Left ventricle myocardium superior (tissue), 1 donor: ENCODE results near the gene SCNN1A. TPM values are rescaled to one million over a fixed set of nuclear protein-coding genes. Genes with fewer than 3 reads are reported as not detected.

ENCODE experiments used
- ATAC-seq: fragments of 200-7000 bp; cut with Tn5 transposase; one replicate; pipeline ENCODE4 v1.9.1; 2020; ENCODE audit warnings: mild to moderate bottlenecking, moderate library complexity
- DNase-seq: peaks from one replicate; pipeline ENCODE4 v3.0.0-alpha.2; 2020
- intact Hi-C: fragments of 100-400 bp; cut with micrococcal nuclease; formaldehyde crosslinking; loops from one replicate; pipeline ENCODE4 v1.11.0; 2022
- total RNA-seq: library from RNA; stranded (reverse); fragmentation: NEBNext Ultra II Directional; extraction: Animal tissue kit (Norgen Biotek cat#: 25700); gene quantifications from one replicate; pipeline ENCODE4 v1.2.1, GENCODE V29; 2021
- donor health status: DM: no; HTN: yes; CAD: no; lungs with severe emphysema.

Gene SCNN1A
- total RNA-seq, 1 donor from 2014 or later, result 1.7 TPM

DNA sequence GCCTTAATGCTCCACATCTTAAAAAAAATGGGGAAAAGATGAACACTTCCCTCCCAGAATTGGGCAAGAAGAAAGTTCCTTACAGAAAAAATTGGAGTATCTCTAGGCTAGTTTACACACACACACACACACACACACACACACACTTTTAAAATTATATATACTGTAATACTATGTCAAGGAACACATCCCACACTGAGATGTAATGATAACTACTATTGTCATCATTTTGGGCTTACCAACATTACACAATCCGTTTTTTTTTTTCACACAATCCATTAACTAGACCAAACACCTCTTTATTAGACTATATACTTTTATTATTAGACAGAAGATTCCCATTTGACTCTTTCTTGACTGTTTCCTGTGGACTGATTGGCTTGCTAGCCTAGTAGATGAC, 11.1 kb upstream of the SCNN1A start:
- ATAC-seq (no peak), DNase-seq (no peak)
- intact Hi-C loops, result no loop called here

DNA sequence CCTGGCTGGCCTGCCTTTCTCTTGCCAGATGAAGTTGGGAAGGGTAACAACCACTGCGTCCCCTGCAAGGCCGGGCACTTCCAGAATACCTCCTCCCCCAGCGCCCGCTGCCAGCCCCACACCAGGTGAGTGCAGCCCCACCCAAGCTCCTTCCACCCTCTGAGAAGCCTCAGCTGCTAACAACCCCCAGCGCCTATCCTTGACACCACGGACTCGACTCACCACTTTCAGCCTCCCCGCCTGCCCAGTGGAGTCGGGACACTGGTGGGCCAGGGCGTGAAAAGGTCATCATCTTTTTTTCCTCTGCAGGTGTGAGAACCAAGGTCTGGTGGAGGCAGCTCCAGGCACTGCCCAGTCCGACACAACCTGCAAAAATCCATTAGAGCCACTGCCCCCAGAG, 10.7 kb upstream of the SCNN1A start:
- ATAC-seq (no peak), DNase-seq (no peak)
- intact Hi-C loops, result no loop called here

DNA sequence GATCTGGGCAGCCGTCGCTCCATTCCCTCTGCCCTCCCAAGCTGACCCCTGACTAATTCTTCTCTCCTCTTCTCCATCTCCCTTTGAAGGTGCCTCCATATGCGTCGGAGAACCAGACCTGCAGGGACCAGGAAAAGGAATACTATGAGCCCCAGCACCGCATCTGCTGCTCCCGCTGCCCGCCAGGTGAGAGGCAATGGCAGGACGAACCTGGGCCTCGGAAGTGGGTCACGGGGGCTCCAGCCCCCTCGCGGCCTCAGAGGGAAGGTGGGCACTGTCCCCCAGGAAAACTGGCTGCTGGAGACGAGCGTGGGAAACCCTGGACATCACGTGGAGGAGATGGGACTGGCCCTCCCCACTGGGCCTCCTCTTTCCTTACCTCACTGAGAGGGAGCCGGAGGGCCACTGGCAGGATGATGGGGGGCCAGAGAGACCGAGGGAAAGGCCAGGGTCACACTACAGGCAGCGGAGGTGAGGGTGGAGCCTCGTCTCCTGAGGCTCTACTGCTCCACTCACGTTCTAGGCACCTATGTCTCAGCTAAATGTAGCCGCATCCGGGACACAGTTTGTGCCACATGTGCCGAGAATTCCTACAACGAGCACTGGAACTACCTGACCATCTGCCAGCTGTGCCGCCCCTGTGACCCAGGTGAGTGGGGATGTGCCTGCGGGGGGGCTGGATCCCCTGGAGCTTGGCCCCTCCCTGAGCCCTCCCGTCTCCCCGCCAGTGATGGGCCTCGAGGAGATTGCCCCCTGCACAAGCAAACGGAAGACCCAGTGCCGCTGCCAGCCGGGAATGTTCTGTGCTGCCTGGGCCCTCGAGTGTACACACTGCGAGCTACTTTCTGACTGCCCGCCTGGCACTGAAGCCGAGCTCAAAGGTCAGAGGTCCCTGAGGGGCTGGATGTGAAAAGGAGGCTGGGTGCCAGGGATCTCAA, 9.4 kb upstream of the SCNN1A start:
- peak; percentile 41 for DNase-seq
- peak; percentile 4 for ATAC-seq
- intact Hi-C loops, result no loop called here

DNA sequence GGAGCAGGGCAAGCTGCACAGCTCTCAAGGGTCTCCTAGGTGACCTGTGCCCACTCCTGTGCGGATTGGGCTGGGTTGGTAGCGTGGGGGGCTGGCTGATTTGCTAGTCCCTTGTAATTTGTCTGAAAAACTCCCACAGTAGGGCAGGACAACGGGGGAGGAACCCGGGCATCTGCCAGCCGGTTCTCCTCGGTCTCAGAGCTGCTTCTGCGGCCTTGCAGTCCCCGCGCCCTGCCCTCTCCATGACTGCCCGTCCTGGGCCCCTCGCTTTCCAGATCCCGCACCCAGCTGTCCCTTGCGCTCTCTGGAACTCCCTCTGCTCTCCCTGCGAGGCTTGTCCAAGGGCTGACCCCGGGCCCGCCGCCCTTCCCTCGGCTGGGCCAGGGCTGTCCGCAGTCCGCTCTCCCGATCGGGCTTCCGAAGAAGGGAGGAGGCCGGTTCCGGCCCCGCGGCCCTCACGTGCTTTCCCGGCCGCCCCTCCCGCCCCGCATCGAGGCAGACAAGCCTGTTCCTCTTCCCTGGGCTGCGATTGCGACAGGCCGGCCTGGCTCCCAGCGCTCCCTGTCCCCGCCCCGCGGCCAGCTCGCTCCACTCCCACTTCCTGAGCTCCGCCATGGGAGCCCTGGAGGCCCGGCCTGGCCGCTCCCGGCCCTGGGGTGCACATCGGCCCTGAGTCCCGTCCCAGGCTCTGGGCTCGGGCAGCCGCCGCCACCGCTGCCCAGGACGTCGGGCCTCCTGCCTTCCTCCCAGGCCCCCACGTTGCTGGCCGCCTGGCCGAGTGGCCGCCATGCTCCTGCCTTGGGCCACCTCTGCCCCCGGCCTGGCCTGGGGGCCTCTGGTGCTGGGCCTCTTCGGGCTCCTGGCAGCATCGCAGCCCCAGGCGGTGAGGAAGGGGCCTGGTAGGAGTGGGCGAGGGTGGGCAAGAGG, 8.5 kb upstream of the SCNN1A start, which contains the start of gene LTBR:
Gene LTBR, plus strand, starts transcription at position 591 of the 927 bp plus-strand sequence. Its CDS starts 197 bp downstream, at position 788.
- DNase-seq (peak; percentile 98), ATAC-seq (peak; percentile 97)
- intact Hi-C loops, result no loop called here

DNA sequence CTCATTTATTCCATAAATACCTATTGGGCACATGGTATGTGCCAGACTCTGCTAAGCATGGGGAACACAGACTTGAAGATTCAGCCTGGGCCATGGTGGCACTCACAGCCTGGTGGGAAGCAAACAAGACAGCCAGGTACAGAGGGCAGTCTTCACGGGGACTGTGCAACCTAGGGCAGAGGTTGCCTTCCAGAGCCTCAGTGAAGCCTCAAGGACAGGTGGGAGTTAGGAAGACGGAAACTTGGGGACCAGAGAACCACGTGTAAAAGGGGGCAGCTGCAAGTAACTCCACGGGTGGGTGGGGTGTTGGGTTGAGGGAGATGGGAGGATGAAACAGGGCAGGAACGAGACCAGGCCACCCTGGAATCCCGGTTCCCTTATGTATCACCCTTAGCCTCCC, 7.6 kb upstream of the SCNN1A start:
- DNase-seq, result no peak
- ATAC-seq, result no peak
- intact Hi-C loops, result no loop called here

DNA sequence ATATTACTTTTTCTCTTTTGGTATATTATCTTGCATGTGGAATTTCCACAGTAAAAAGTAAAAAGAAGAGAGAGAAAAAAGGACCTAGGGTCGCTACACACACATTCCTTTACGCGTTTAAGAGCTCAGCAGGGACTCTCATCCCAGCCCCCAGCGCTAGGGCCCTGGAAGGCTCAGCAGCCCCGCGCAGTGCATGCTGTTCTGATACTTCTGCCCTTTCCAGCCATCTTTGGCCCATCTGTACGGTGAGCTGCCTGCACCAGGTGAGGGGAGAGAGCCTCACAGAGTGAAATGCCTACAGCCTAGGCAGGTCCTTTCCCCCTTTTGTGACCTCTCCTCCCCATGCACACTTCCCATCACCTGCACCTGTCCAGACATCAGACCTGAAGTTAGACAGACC, 7.0 kb upstream of the SCNN1A start:
- ATAC-seq (no peak), DNase-seq (no peak)
- intact Hi-C loops, result no loop called here

DNA sequence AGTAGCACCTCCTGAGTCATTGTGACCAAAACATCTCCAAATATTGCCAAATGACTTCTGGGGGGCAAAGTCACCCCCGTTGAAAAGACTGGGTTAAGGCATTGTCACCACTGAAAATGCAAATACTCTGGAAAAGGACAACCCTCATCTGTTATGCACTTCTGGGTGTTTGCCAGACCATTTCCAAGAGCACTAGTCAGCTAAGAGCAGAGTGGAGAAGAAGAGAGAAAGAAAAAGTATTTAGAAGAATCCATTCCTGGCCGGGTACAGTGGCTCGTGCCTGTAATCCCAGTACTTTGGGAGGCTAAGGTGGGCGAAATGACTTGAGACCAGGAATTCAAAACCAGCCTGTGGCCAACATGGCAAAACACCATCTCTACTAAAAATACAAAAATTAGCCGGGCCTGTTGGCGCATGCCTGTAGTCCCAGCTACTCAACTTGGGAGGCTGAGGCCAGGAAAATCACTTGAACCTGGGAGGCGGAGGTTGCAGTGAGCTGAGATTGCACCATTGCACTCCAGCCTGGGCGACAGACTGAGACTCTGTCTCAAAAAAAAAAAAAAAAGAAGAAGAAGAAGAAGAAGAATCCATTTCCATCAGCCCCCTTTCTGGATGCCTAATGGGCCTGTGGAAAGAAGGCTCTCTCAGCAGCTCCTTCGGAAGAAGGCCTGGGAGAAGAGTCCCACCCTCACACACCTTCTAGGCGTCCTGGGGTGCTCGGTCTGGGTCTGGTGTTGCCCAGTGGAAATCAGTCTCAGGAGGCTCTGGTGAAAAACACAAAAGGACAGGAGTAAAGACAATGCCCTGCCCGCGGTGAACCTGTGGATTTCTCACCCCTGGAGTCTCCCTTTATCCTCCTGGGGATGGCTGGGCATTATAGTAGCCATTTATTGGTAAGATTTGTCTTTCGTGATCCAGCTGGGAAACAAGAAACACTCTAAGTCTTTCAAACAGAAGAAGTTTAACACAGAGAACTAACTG, 5.1 kb upstream of the SCNN1A start:
- DNase-seq (no peak), ATAC-seq (no peak)
- intact Hi-C loops, result no loop called here

DNA sequence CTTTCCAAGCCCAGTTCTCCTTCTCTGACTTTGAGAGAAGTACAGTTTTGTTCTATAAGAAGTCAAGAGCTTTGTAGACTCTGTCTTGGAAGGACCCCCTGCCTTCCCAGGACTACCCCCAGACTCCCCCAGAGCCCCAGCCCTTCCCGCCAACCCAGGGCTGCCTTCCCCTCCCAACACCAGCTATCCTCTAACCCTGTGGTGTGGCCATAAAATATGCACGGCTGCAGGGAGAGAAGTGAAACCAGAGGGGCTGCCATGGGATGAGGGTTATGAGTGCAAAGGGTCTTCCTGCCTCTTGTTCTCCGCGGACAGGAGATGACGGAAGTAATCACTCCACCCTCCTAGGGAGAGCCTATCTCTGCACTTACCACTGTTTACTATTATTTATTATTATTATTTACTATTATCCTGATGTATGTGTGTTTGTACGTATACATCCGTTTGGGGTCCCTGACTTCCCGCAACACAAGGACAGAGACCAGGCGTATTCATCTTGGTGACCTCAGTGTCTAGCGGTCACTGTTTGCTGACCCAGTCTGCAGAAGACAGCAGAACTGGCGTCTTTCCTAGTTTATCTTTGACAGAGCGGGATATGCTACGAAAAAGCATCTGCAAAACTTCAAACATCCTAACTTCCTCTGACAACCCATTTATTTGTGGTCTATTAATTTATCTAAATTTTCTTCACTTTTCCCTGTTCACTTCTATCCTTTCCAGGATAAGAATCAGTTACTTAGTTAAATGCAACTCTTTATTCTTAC, 3.5 kb upstream of the SCNN1A start:
- DNase-seq, result no peak
- intact Hi-C loops, result no loop called here
- ATAC-seq, result no peak

DNA sequence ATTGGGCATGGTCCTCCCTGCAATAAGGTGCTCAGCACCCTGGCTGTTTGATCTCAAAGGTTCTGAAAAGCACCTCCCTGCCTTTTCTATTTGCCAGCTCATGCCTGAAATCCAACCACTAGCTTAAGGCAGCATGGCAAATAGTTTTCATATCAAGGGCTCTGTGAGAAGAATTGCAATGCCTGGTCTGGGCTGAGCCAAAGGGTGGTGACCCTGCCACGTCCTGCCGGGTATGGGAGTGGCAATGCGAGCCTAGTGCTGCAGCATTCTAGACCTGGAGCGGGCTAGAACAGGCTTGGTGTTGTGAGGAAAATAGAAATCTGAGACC, 2.3 kb upstream of the SCNN1A start:
- ATAC-seq, result peak; percentile 60
- intact Hi-C loops, result no loop called here
- no peak for DNase-seq

DNA sequence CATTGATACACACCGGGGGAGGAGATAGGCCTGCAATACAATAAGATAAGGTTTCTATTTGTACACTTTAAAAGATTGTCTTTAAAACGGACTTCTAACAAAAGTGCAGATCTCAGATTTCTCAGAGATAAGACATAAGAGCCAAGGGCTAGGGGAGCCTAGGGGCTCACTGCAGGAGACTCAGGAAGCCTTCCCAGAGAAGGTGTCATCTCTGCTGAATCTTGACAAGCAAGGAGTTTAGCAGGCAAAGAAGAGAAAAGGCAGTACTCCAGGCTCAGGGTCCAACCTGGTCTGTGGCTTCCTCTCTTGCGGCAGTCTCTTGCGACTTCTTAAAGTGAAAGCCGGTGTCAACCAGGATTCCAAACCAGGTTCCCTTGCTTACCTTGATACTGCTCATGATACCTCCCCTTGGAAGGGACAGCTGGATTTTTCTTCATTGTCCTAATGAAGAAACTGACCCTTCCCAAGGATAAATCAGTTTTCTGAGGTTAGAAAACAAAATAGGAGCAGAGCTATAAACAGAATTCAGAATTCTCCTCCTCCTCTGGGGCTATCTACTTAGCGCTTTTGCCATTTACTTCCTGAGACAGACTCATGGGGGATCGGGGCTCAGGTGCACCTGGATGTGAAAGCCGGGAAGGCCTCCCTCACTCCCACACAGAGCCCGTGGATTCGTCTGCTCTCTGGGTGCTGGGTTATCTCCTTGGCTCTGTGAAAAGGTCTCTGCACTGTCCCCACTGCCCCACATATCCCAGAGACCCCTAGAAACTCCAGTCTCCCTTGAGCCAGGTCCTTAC, 1.7 kb upstream of the SCNN1A start:
- ATAC-seq (no peak), DNase-seq (no peak)
- intact Hi-C loops, result no loop called here

DNA sequence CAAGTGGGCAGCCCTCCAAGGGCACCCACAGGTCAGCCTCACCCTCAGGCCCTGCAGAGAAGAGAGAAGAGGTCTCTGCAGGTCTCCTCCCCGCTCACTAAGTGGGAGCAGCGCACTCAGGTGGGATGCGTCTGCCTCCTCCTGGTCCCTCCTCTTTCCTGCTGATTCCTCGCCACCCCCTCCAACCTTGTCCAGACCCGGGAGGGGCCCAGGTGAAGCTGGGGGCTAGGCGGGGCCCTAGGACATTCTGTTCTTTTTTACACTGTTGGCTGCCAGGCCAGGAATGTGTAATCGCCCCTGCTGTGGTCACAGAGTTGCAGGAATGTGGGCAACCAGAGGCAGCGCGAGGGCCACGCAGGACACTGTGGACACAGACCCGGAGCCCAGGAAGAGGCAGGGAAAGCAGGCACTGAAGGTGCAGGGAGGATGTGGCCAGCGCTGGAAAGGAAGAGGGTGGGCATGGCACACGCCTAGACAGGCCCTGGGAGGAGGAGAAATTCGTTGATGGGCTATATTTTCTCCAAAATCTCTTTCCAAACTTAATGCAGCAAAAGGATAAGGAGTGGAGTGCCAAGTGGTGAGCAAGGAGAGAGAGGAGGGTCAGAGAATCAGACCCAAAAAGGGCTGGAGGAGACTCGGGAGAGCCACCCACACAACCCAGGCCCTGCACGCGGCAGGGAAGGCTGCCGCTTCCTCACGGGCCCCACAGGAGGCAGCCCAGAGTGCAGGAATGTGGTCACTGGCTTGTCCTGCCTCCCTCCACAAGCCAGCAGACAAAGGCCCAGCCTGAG, 911 bp upstream of the SCNN1A start:
- intact Hi-C loops, result no loop called here
- ATAC-seq (peak; percentile 74), DNase-seq (peak; percentile 56)

DNA sequence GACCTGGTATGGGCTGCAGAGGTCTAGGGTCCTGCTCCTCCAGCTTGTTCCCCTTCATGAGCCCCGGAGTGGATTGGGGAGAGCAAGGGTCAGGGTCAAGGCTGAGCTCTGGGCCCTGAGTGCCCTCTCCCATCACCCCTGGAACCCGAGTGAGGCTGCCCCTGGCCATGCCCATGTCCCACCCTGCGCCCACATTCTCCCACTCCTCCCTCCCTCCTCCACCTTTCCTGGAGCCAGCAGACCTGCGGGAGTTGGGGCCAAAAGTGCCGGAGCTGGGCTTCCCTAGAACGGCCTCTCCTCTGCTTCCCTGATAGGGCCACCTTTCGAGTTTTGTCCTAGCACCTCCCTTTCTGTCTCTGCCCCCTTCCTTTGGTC, 590 bp downstream of the SCNN1A start:
- ATAC-seq (no peak), DNase-seq (no peak)
- intact Hi-C loops, result no loop called here

DNA sequence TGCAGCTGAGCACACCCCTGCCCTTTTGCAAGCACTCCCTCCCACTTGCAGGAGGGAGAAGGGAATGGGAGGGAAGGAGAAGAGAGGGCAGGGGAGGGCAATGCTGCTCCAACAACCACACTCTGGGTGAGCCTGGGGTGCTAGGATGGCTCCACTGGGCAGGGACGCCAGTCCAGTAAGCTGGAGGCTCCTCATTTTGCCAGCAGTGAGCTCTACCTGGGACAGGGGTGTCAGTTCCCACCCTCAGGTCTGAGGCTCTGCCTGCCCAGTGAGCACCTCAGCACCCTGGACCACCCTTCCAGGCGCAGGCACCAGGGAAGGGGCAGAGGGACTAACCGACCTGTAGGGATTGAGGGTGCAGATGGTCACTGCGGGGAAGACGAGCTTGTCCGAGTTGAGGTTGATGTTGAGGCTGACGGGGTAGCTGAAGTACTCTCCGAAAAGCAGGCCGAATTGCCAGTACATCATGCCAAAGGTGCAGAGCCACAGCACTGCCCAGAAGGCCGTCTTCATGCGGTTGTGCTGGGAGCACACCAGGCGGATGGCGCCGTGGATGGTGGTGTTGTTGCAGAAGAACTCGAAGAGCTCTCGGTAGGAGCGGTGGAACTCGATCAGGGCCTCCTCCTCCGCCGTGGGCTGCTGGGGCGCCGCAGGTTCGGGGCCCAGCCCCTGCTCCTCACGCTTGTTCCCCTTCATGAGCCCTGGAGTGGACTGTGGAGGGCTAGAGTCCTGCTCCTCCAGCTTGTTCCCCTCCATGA, 1.2 kb downstream of the SCNN1A start:
- intact Hi-C loops, result no loop called here
- ATAC-seq (no peak), DNase-seq (no peak)

DNA sequence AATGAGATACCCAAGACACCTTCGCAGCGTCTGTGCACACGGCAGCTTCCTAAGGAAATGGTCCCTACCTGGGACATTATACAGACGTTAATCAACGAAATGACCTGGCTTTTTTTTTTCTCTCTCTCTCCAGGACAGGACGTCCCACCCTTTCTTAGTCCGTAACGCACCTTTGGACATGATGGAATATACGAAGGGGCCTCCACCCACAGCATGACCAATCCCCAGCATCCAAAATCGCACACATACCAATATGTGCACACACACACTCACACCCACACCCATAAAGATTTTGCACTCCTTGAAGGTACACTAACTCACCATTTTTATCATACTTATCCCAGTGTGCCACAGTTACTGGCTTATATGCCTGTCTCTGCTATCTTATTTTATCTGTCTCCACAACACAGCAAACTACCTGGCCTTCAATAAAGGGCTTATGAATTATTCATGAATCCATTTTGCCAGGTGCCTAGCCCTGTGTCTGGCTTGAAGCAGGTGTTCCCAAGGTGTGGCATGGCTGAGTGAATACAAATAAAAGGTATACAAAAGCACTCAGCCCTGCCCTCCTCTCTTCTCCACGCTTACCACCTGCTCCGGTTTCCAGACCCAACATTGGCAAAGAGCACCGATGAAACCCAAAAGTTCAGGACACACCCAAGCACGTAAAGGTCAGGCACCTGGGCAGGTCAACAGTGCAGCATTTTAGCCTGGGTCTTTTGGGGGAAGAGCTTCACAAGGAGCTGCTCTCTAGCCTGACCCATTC, 2.2 kb downstream of the SCNN1A start:
- ATAC-seq, result no peak
- intact Hi-C loops, result no loop called here
- no peak for DNase-seq

DNA sequence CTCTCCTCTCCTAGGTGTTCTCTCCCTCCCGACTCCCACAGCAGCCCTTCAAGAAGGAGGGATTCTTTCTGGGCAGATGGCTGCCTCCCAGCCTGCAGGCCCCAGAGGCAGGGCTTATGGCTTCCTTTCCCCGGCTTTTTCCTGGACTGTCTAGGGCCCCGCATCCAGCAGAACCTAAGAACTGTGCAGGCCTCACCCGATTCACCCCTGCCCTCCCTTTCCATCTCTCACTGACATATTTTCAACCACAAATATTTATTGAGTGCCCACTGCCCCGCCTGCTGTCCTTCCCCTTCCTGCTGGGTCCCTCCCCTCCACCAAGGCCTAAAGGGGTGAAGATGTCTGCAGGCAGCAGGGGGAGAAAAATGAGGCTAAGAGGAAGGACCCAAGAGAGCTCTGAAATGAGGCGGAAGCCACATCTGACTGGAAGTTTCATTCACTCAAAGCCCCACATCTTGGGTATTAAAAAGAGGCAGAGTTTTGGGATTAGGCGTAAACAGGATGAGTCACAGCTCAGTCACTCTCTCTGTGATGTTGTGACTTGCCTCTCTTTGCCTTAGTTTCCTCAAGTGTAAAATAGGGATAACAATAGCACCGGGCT, 2.9 kb downstream of the SCNN1A start:
- ATAC-seq, result no peak
- intact Hi-C loops, result no loop called here
- no peak for DNase-seq
